ENCODE results near the gene PADI4.
A peak's percentile ranks its signal among the peaks of the same experiment; 100 is the strongest.

The PADI4 gene

GRCh38 chr1:17350928-17351446 lies 43.0 kb downstream of the PADI4 start:
- ATAC-seq, result no peak

- no peak for ATAC-seq
These were observed 43.8 kb downstream of the PADI4 start for GRCh38 chr1:17351598-17352324.

DNA sequence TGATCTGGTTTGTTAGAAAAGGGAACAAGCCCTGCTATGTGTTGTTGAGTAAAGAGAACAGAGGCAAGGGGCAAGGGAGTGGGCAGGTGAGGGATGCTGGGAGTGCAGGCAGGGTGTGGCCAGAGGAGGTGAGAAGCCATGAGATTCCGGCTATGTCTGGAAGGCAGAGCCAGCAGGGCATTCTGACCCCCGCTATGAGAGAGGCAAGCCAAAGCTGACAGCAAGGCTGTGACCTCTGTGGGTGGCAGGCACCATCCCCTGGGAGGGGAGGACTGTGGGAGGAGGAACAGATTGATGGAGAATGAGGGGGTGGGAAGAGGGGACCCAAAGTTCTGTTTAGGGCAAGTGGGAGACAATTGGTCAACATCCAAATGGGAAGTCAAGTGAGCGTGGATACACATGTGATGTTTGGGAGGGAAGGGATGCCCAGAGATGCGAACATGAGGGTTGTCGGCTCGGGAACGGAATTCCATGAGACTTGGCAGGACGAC lies 44.5 kb downstream of the PADI4 start:
- no peak for ATAC-seq

DNA sequence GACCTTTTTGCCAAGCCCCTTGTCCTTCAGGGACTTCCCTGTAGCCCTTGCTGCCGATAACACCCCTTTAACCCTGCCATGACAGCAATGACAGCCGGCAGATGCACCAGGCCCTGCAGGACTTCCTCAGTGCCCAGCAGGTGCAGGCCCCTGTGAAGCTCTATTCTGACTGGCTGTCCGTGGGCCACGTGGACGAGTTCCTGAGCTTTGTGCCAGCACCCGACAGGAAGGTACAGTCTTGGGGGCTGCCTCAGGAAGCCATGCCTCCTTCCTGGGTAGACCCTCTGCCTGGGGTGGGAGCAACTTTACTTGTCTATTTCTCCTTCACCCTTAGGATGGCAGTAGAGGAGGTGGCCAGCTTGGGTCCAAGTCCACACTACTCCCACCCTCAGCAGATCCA lies 47.9 kb downstream of the PADI4 start:
- peak; percentile 62 to 63 for ATAC-seq

DNA sequence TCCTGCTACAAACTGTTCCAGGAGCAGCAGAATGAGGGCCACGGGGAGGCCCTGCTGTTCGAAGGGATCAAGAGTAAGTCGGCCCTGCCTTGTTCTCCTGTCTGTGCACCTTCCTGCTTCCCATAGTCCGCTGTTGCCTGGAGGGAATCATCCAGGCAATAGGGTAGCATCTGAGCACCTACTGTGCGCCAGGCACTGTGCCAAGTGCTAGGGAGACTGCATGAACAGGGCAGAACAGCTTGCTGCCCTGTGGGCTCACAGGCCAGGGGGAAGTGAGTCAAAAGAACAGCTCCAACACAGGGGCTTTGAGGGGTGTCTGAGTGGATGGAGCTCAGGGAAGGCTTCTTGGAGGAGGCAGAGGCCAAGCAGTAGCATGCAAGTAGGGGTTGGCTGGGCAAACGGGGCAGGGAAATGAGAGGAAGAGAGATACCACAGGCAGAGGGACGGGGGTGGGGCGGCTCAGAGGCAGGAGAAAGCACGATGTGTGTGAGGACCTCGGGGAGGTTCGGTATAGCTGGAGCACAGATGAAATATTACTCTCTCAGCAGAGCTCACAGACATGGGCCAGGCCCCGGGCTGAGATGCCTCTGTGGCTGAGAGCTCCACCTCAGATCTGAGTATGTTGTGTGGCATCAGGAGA lies 48.5 kb downstream of the PADI4 start:
- ATAC-seq, result no peak

- no peak for ATAC-seq
These were observed 50.6 kb downstream of the PADI4 start for GRCh38 chr1:17358557-17358956.

DNA sequence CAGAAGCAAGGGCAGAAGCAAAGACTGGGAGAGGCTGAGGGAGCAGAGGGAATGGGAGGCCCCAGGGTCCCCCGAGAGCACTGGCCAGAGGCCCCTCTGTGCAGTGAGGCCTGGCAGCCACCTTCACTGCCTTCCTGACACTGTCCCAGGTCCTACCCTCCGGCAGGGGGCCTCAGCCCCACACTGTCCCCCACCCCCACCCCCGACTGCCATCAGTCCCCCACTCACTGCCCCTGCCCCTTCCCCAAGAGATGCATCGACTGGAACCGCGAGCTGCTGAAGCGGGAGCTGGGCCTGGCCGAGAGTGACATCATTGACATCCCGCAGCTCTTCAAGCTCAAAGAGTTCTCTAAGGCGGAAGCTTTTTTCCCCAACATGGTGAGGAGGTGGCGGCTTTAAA lies 51.0 kb downstream of the PADI4 start:
- ATAC-seq, result no peak

GRCh38 chr1:17359808-17360207 lies 51.8 kb downstream of the PADI4 start:
- ATAC-seq, result no peak

- no peak for ATAC-seq
These were observed 52.4 kb downstream of the PADI4 start for GRCh38 chr1:17360272-17360956.

DNA sequence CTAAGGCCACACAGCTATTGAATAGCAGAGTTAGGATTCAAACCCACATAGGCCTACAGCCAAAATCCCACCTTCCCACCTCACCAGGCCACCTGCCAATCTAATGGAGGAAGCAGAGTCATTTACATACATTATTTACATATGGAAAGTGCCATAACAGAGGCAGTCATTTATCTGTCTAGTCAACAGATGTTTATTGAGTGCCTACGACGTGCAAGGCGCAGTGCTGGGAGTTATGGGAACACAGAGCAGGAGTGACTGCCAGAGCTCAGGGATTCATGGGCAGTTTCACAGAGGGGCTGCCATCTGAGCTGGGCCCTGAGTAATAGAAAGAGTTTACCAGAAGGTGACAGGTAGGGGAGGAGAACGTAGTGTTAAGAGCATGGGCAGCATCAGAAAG lies 53.7 kb downstream of the PADI4 start:
- no peak for ATAC-seq

DNA sequence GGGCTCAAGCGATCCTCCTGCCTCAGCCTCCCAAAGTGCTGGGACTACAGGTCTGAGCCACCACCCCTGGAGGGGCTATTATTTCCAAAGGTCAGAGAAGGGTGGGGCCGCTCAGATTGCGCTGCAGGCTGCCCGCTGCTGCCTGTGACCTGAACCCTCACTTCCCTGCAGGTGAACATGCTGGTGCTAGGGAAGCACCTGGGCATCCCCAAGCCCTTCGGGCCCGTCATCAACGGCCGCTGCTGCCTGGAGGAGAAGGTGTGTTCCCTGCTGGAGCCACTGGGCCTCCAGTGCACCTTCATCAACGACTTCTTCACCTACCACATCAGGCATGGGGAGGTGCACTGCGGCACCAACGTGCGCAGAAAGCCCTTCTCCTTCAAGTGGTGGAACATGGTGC lies 55.4 kb downstream of the PADI4 start:
- ATAC-seq, result no peak

DNA sequence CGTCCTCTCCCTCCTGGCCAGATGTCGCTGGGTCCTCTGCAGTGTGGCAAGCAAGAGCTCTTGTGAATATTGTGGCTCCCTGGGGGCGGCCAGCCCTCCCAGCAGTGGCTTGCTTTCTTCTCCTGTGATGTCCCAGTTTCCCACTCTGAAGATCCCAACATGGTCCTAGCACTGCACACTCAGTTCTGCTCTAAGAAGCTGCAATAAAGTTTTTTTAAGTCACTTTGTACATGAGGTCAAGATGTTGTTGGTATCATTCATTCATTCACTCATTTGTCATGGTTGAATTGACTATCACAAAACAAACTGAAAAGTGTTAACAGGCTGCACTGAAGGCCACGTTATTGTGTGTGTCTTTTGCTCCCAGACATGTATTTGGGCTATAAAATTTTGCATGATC lies 55.8 kb downstream of the PADI4 start:
- no peak for ATAC-seq

DNA sequence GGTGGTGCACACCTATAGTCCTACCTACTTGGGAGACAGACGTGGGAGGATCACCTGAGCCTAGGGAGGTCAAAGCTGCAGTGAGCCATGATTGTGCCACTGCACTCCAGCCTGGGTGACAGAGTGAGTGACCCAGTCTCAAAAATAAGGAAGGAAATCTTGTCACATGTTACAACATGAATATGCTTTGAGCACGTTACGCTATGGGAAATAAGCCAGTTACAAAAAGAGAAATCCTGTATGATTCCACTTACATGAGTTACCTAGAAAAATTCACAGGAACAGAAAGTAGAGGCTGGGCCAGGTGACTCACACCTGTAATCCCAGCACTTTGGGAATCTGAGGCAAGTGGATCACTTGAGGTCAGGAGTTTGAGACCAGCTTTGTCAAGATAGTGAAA lies 57.3 kb downstream of the PADI4 start:
- ATAC-seq, result no peak

GRCh38 chr1:17369466-17369865 lies 61.5 kb downstream of the PADI4 start:
- ATAC-seq, result no peak

GRCh38 chr1:17370618-17371017 lies 62.6 kb downstream of the PADI4 start:
- ATAC-seq, result no peak

GRCh38 chr1:17371896-17372295 lies 63.9 kb downstream of the PADI4 start, which contains the start of gene PADI6:
PADI6 (plus strand) TSS chr1:17372196; CDS start chr1:17372246, 50 bp downstream.
- ATAC-seq, result no peak

GRCh38 chr1:17372955-17373354 lies 65.0 kb downstream of the PADI4 start:
- ATAC-seq, result no peak

DNA sequence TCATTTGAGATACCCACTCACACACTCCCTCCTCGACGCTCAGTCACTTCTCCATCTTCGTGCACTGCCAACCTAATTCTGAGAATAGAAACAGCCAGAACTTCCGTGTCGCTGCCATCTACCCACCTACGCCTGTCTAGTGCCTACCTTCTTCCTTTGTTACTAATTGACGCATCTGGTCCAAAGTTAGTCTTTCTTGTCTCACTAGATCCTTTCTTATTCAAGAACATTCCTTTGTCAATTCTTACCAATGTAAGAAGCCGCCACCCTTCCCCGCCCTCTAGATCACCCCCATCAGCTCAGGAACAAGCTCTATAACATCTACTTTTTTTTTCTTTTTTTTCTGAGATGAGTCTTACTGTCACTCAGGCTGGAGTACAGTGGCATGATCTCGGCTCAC lies 67.7 kb downstream of the PADI4 start:
- ATAC-seq, result no peak

GRCh38 chr1:17377325-17377953 lies 69.4 kb downstream of the PADI4 start:
- ATAC-seq, result no peak

DNA sequence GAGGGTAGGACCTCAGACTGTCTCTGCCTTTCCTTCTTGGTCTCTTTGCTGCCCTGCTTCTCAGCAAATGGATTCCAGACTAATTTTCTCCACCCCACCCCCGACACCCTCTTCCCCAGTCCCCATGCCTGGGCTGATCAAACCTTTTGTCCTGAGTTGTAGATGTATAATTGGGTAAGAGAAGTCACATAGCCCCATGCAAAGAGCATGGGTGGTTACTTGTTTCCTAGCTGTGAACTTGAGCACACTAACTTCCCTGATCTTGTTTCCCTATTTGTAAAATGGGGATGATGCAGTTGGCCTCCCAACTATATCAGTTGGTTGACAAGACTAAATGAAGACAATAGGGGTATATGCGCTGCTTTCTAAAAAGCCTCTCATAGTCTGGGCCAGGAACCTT lies 73.2 kb downstream of the PADI4 start:
- ATAC-seq, result no peak

GRCh38 chr1:17392199-17392740 lies 84.3 kb downstream of the PADI4 start:
- ATAC-seq, result no peak

- ATAC-seq, result no peak
These were observed 85.2 kb downstream of the PADI4 start for GRCh38 chr1:17393230-17393629.
